Neuronal stem cell (in vitro differentiated cells): ENCODE results near the gene KMT2C.
A peak's percentile ranks its signal among the peaks of the same experiment; 100 is the strongest.

ENCODE experiments used
- DNase-seq: peaks from one replicate; pipeline ENCODE4 v3.0.0-alpha.2; 2013; ENCODE audit warnings: low spot score
- H2AFZ ChIP-seq: one replicate; pipeline ENCODE4 v1.6.1; 2013; ENCODE audit warnings: mild to moderate bottlenecking, low read length, inconsistent platforms
- H2AK5ac ChIP-seq: 2 replicates; pipeline ENCODE4 v1.6.1; 2013; ENCODE audit warnings: low read depth, mild to moderate bottlenecking, inconsistent platforms, low read length, moderate library complexity, mixed read lengths
- H2BK120ac ChIP-seq: 2 replicates; pipeline ENCODE4 v1.6.1; 2013; ENCODE audit warnings: low read depth, mild to moderate bottlenecking, inconsistent platforms, low read length, moderate library complexity, mixed read lengths
- H2BK12ac ChIP-seq: one replicate; pipeline ENCODE4 v1.6.1; 2013; ENCODE audit warnings: low read length, inconsistent platforms
- H2BK15ac ChIP-seq: 2 replicates; pipeline ENCODE4 v1.6.1; 2013; ENCODE audit warnings: mild to moderate bottlenecking, low read length, inconsistent platforms, mixed read lengths
- H2BK5ac ChIP-seq: one replicate; pipeline ENCODE4 v1.6.1; 2013; ENCODE audit warnings: inconsistent platforms, mild to moderate bottlenecking, low read length, moderate library complexity
- H3K14ac ChIP-seq: one replicate; pipeline ENCODE4 v1.6.1; 2013; ENCODE audit warnings: low read length, inconsistent platforms
- H3K18ac ChIP-seq: 2 replicates; pipeline ENCODE4 v1.6.1; 2013; ENCODE audit warnings: low read length, inconsistent platforms
- H3K23ac ChIP-seq: 2 replicates; pipeline ENCODE4 v1.6.1; 2013; ENCODE audit warnings: low read depth, mild to moderate bottlenecking, mixed read lengths, low read length, inconsistent platforms; ENCODE audit not compliant: poor library complexity
- H3K27ac ChIP-seq: replicated peaks from 3 replicates; pipeline ENCODE4 v1.5.1; 2013; ENCODE audit warnings: low read length, inconsistent platforms
- H3K27me3 ChIP-seq, 3 experiments: 2 replicates each; pipeline ENCODE4 v1.6.1; 2013; ENCODE audit warnings: low read length in 3 of 3, mild to moderate bottlenecking in 2 of 3, inconsistent platforms in 1 of 3, low read depth in 1 of 3, mixed read lengths in 1 of 3, moderate library complexity in 1 of 3; ENCODE audit not compliant: control insufficient read depth in 3 of 3, insufficient read depth in 3 of 3
- H3K36me3 ChIP-seq, 2 donors: replicated peaks in 1 of 2; 2 replicates each; pipeline ENCODE4 v1.6.1; 2013; ENCODE audit warnings: low read length in 2 of 2; ENCODE audit not compliant: control insufficient read depth in 2 of 2, insufficient read depth in 2 of 2
- H3K4ac ChIP-seq: 2 replicates; pipeline ENCODE4 v1.6.1; 2013; ENCODE audit warnings: inconsistent platforms, mild to moderate bottlenecking, low read length, moderate library complexity
- H3K4me1 ChIP-seq, 2 donors: 1 replicate in 1 of 2; 2 replicates in 1 of 2; pipeline ENCODE4 v1.6.1; 2013; ENCODE audit warnings: low read length in 2 of 2, low read depth in 1 of 2; ENCODE audit not compliant: control insufficient read depth in 2 of 2, insufficient read depth in 1 of 2
- H3K4me2 ChIP-seq: one replicate; pipeline ENCODE4 v1.6.1; 2013; ENCODE audit warnings: mild to moderate bottlenecking, low read length, inconsistent platforms; ENCODE audit not compliant: insufficient read depth, poor library complexity, severe bottlenecking
- H3K4me3 ChIP-seq, 2 donors: 2 replicates each; pipeline ENCODE4 v1.5.1; 2013; ENCODE audit warnings: low read length in 2 of 2, mild to moderate bottlenecking in 2 of 2, inconsistent platforms in 1 of 2, moderate library complexity in 1 of 2
- H3K79me1 ChIP-seq: one replicate; pipeline ENCODE4 v1.6.1; 2013; ENCODE audit warnings: low read depth, mild to moderate bottlenecking, inconsistent platforms, low read length, moderate library complexity
- H3K9ac ChIP-seq: one replicate; pipeline ENCODE4 v1.6.1; 2013; ENCODE audit warnings: mild to moderate bottlenecking, low read depth, low read length, inconsistent platforms; ENCODE audit not compliant: poor library complexity
- H3K9me3 ChIP-seq, 2 donors: replicated peaks in 1 of 2; 2 replicates each; pipeline versions ENCODE3 to v1.6.1; 2013; ENCODE audit warnings: low read length in 2 of 2, mild to moderate bottlenecking in 2 of 2, inconsistent platforms in 1 of 2, low read depth in 1 of 2, mixed read lengths in 1 of 2, moderate library complexity in 1 of 2; ENCODE audit not compliant: control insufficient read depth in 2 of 2, insufficient read depth in 1 of 2
- H4K8ac ChIP-seq: one replicate; pipeline ENCODE4 v1.6.1; 2013; ENCODE audit warnings: low read depth, mild to moderate bottlenecking, inconsistent platforms, low read length, moderate library complexity
- H4K91ac ChIP-seq: one replicate; pipeline ENCODE4 v1.6.1; 2013; ENCODE audit warnings: low read length, low read depth, mild to moderate bottlenecking, inconsistent platforms; ENCODE audit not compliant: poor library complexity
- WGBS, 2 donors: extraction: QIAGEN DNeasy Blood & Tissue Kit; methylation state at CpG; one replicate each; pipeline ENCODE4 v1.1.7; 2013; ENCODE audit warnings: missing lambda C conversion rate in 2 of 2, mixed read lengths in 1 of 2; ENCODE audit not compliant: insufficient read length in 2 of 2, insufficient replicate concordance in 1 of 2; ENCODE audit errors: extremely low coverage in 2 of 2; 5-methylcytosine and 5-hydroxymethylcytosine counted together

KMT2C gene

GRCh38 chr7:152120210-152120609, 315.6 kb downstream of the KMT2C start:
- Histone ChIP-seq H3K9ac (no peak overlapping the region), H3K4me2 (no peak overlapping the region), H3K27ac (no peak overlapping the region), H2BK12ac (no peak overlapping the region), H3K4ac (no peak overlapping the region), H2BK15ac (no peak overlapping the region), H2AK5ac (no peak overlapping the region), H3K4me1 (no peaks in the 10 kb centered on the region), H3K9me3 (peaks cover 0 to 15% of the 10 kb centered on the region in 2 donors), H3K18ac (no peak overlapping the region), H3K27me3 (no peaks in the 10 kb centered on the region), H3K23ac (no peak overlapping the region), H4K8ac (no peak overlapping the region), H3K79me1 (no peaks in the 10 kb centered on the region), H2BK5ac (no peak overlapping the region), H3K36me3 (peaks cover 31 to 98% of the 10 kb centered on the region in 2 donors), H2BK120ac (no peak overlapping the region), H3K14ac (no peak overlapping the region), H4K91ac (no peak overlapping the region), H3K4me3 (peak overlapping the region in 1 of 2 donors; percentile 61), H2AFZ (no peak overlapping the region)
- DNase-seq = no peak
- WGBS, 2 donors = no CpG with 5 or more reads among the region's 6 CpGs

DNA sequence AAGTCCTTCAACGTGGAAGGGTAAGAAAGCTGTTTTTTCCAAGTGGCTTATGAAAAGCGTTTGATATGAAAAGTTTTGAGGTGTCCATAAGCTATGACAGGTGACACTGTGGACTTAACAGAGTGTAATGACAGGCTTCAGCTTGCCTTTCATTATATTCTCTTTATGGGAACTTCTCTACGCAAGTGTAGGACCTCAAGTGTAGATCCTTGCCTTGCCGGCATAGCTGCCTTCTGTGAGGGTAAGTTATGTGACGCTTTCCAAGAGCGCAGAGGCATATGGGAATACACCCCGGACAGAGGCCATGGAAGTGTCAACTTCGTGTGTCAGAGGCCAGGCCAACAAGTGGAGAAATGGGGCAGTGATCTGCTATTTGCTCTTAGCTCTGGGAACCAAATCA, 318.4 kb downstream of the KMT2C start:
- no peaks in the 10 kb centered on the region for H3K4me1 ChIP-seq
- H2BK12ac ChIP-seq = no peak overlapping the region
- no peak overlapping the region for H2BK15ac ChIP-seq
- H2BK5ac ChIP-seq = no peak overlapping the region
- no peak overlapping the region for H4K91ac ChIP-seq
- H3K9me3 ChIP-seq = peaks cover 0 to 5% of the 10 kb centered on the region in 2 donors
- H2BK120ac ChIP-seq = no peak overlapping the region
- H2AK5ac ChIP-seq = no peak overlapping the region
- H3K14ac ChIP-seq = no peak overlapping the region
- no peak overlapping the region for H3K18ac ChIP-seq
- no peaks in the 10 kb centered on the region for H3K27me3 ChIP-seq
- H3K4me3 ChIP-seq = peak overlapping the region in 1 of 2 donors; percentile 23
- H3K4me2 ChIP-seq = no peak overlapping the region
- H3K23ac ChIP-seq = no peak overlapping the region
- no peak overlapping the region for H3K27ac ChIP-seq
- H3K4ac ChIP-seq = no peak overlapping the region
- WGBS, 2 donors = no CpG with 5 or more reads among the region's 8 CpGs
- H4K8ac ChIP-seq = no peak overlapping the region
- no peak for DNase-seq
- peaks cover 28 to 91% of the 10 kb centered on the region in 2 donors for H3K36me3 ChIP-seq
- no peak overlapping the region for H2AFZ ChIP-seq
- H3K9ac ChIP-seq = no peak overlapping the region
- H3K79me1 ChIP-seq = no peaks in the 10 kb centered on the region

DNA sequence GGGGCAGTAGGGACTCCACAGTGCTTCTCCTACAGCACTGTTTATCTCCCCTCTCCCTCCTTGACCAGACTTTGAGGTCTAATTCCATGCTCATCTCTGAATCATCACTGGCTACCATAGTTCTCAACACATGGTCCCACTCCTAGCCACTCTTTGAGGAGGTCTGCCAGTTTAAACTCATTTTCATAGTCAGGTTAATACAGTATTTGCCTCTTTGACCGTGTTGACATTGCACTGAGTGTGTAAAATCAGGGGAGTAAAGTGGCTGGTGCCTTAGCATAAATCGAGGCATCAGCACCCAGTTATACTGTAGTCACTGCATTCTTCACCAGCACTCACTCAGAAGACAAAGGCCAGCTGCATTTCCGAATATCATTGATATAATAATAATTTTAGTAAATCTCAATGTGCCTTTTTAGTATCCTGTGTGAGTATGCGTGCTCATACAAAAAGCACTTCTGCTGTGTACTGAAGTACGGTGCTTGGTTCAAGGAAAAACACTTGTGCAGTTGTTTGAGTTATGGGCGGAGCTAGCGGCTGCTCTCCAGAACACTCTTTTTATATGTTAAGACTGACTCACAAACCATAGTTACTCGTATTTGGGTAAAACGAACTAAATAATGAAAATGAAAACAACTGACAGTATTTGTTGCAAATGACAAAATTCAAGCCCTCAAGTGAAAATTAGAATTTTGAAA, 320.6 kb downstream of the KMT2C start:
- no peak overlapping the region for H2AK5ac ChIP-seq
- no peaks in the 10 kb centered on the region for H3K27me3 ChIP-seq
- no peak overlapping the region for H2BK120ac ChIP-seq
- H3K23ac ChIP-seq = no peak overlapping the region
- no peak overlapping the region for H3K4me3 ChIP-seq
- no peak for DNase-seq
- H3K4ac ChIP-seq = no peak overlapping the region
- H3K4me1 ChIP-seq = no peaks in the 10 kb centered on the region
- peaks cover 0 to 5% of the 10 kb centered on the region in 2 donors for H3K9me3 ChIP-seq
- no peak overlapping the region for H4K8ac ChIP-seq
- H4K91ac ChIP-seq = no peak overlapping the region
- H3K79me1 ChIP-seq = no peaks in the 10 kb centered on the region
- no CpG with 5 or more reads among the region's 9 CpGs for WGBS, 2 donors
- no peak overlapping the region for H2BK12ac ChIP-seq
- H3K9ac ChIP-seq = no peak overlapping the region
- H3K27ac ChIP-seq = no peak overlapping the region
- no peak overlapping the region for H2BK15ac ChIP-seq
- no peak overlapping the region for H3K18ac ChIP-seq
- H2BK5ac ChIP-seq = no peak overlapping the region
- no peak overlapping the region for H3K4me2 ChIP-seq
- H3K14ac ChIP-seq = no peak overlapping the region
- H2AFZ ChIP-seq = no peak overlapping the region
- H3K36me3 ChIP-seq = peaks cover 20 to 86% of the 10 kb centered on the region in 2 donors

DNA sequence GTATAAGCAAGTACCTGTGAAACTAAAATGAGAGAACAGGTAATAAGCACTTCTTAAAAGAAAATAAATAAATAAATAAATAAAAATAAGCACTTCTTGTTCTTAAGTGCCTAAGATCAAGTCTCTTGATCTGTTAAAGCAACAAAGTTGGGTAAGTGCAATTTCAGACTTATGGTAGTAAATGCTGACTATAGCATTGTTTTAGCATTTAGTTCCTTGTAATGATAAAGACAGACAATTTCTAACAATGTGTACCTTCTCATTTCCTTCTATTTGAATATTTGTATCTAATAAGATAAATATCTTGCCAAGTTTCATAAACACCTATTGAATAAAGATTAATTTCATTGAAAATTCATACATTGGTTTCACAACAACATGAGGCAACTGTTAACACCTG, 323.0 kb downstream of the KMT2C start:
- no peaks in the 10 kb centered on the region for H3K4me1 ChIP-seq
- peaks cover 0 to 5% of the 10 kb centered on the region in 2 donors for H3K9me3 ChIP-seq
- no peak overlapping the region for H2AFZ ChIP-seq
- H3K4me2 ChIP-seq = no peak overlapping the region
- no peak overlapping the region for H2BK12ac ChIP-seq
- H2BK120ac ChIP-seq = no peak overlapping the region
- H2BK5ac ChIP-seq = no peak overlapping the region
- H2BK15ac ChIP-seq = no peak overlapping the region
- DNase-seq = no peak
- no peaks in the 10 kb centered on the region for H3K27me3 ChIP-seq
- H3K18ac ChIP-seq = no peak overlapping the region
- no peak overlapping the region for H4K8ac ChIP-seq
- H3K4ac ChIP-seq = no peak overlapping the region
- H3K27ac ChIP-seq = no peak overlapping the region
- H2AK5ac ChIP-seq = no peak overlapping the region
- peaks cover 14 to 77% of the 10 kb centered on the region in 2 donors for H3K36me3 ChIP-seq
- no peaks in the 10 kb centered on the region for H3K79me1 ChIP-seq
- no peak overlapping the region for H3K9ac ChIP-seq
- H4K91ac ChIP-seq = no peak overlapping the region
- H3K4me3 ChIP-seq = no peak overlapping the region
- no peak overlapping the region for H3K14ac ChIP-seq
- H3K23ac ChIP-seq = no peak overlapping the region
